Loucy (cell line): ENCODE data around the gene AMPH.
"Not testable (repeated sequence)": the region's sequence is repeated elsewhere in the genome, so short reads cannot be mapped to it uniquely, and the experiment has no call there.

Experiments used
- EZH2phosphoT487 ChIP-seq: fragments of 200-600 bp; IDR thresholded peaks from 2 replicates; pipeline ENCODE4 v1.6.1; 2018; ENCODE audit warnings: antibody characterized with exemption, mild to moderate bottlenecking, moderate library complexity, borderline replicate concordance
- TF ChIP-seq, protein P1 (sequence below): fragments of 200-600 bp; sonication (generic); conservative IDR thresholded peaks from 2 replicates; pipeline ENCODE4 v1.5.1; 2014; ENCODE audit warnings: mild to moderate bottlenecking, antibody characterized with exemption, low read length

DNA sequence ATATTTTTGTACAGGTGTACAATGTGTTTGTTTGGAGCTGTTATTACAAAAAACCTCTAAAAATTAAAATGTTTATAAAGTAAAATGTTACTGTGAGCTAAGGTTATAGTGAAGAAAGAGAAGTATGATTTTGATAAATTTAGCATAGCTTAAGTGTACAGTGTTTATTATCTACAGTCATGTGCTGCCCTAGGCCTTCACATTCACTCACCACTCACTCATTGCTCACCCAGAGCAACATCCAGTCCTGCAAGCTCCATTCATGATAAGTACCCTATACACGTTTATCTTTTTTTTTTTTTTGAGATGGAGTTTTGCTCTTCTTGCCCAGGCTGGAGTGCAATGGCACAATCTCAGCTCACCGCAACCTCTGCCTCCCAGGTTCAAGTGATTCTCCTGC, 59.6 kb downstream of the AMPH start:
- TF ChIP-seq, protein P1, sequence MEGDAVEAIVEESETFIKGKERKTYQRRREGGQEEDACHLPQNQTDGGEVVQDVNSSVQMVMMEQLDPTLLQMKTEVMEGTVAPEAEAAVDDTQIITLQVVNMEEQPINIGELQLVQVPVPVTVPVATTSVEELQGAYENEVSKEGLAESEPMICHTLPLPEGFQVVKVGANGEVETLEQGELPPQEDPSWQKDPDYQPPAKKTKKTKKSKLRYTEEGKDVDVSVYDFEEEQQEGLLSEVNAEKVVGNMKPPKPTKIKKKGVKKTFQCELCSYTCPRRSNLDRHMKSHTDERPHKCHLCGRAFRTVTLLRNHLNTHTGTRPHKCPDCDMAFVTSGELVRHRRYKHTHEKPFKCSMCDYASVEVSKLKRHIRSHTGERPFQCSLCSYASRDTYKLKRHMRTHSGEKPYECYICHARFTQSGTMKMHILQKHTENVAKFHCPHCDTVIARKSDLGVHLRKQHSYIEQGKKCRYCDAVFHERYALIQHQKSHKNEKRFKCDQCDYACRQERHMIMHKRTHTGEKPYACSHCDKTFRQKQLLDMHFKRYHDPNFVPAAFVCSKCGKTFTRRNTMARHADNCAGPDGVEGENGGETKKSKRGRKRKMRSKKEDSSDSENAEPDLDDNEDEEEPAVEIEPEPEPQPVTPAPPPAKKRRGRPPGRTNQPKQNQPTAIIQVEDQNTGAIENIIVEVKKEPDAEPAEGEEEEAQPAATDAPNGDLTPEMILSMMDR = not testable (repeated sequence)
- not testable (repeated sequence) for TF ChIP-seq EZH2phosphoT487
